Fibroblast of skin of right quadriceps (primary cell): ENCODE data around the gene CGGBP1.

Source experiments
- DNase-seq: peaks from one replicate; pipeline ENCODE4 v3.0.0-alpha.2; 2013

The CGGBP1 gene

GRCh38 chr3:88058581-88059379 lies at the start of gene CGGBP1, which contains the start of gene ZNF654:
CGGBP1 (minus strand) TSS chr3:88059005; CDS start chr3:88055976, 3,029 bp downstream.
ZNF654 (plus strand) TSS chr3:88059255; CDS start chr3:88059320, 65 bp downstream.
- peak; percentile 99 for DNase-seq

GRCh38 chr3:88105325-88105724 lies 46.5 kb upstream of the CGGBP1 start:
- peak; percentile 56 for DNase-seq

DNA sequence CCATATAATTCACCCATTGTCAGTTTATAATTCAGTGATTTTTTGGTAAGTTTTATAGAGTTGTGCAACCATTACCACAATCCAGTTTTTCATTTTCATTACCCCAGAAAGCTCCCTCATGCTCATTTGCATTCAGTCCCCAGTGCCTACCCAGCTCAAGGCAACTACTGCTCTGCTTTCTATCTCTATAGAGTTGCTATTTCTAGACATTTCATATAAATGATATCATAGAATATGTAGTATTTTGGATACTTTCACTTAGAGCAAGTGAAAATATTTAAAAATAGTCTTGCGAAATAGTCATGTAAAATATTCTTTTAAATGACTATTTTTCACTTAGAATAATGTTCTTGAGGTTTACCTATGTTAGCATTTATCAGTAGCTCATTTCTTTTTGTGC lies 42.3 kb upstream of the CGGBP1 start:
- peak; percentile 3 for DNase-seq

- no peak for DNase-seq
Measured at GRCh38 chr3:88093266-88093665, 34.5 kb upstream of the CGGBP1 start.

DNA sequence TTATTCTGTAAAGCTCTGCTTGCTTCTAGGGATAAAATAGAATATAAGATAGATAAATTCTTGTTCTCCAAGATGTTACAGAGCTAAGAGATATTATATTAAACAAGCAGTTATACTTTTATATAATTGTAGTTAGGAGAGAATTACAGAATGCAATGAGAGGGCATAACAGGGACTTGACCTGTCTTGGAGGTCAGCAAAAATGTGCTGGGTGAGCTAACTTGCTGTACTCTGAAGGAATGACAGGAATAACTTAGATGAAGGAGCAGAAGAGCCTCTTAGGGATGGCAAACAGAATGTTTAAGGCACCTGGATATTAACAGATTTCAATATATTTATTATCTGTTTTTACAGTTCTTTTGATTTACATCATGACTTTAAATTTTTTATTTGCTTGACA lies 33.5 kb upstream of the CGGBP1 start:
- no peak for DNase-seq

- DNase-seq = no peak
Measured at GRCh38 chr3:88090681-88091080, 31.9 kb upstream of the CGGBP1 start.

- no peak for DNase-seq
Measured at GRCh38 chr3:88084097-88084501, 25.3 kb upstream of the CGGBP1 start.

- no peak for DNase-seq
Measured at GRCh38 chr3:88082854-88083253, 24.0 kb upstream of the CGGBP1 start.

DNA sequence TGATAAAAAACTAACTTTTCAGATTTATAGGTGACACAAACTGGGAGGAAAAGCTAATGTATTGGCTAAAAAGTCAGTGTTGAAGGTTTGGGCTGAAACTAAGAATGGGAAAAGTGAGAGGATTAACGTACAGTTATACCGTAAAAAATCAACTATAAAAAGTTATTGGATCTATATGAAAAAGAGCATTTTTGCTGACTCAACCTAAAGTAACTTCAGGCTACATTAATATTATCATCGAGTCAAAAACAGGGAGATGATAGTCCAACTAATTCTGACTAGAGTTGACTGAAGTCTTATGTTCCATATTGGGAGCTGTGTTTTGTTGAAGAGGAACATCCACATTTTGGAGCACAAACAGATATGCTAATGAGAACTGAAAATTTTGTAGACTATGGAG lies 20.1 kb upstream of the CGGBP1 start:
- no peak for DNase-seq

DNA sequence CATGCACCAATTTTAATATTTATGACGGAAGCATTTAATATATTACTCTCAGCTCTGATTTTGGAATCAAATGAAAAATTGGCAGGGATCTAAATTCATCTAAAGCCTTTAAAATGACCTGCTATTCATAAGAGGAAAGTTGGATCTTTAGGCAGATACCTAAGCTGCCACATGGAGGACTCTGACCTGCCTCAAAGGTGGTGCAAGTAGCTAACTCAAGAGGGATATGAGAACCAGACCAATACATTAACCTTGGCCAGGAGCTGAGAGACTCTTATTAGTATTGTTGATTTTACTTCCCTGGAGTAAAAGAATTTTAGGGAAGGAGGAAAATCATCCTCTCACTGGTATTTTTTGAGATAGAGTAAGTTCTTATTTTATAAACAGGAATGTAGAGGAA lies 17.9 kb upstream of the CGGBP1 start:
- no peak for DNase-seq

- no peak for DNase-seq
Measured at GRCh38 chr3:88075497-88075896, 16.7 kb upstream of the CGGBP1 start.

- DNase-seq = no peak
Measured at GRCh38 chr3:88075072-88075471, 16.3 kb upstream of the CGGBP1 start.

- DNase-seq = no peak
Measured at GRCh38 chr3:88061746-88062145, 2.9 kb upstream of the CGGBP1 start.

GRCh38 chr3:88059380-88060170 lies 770 bp upstream of the CGGBP1 start:
- no peak for DNase-seq

GRCh38 chr3:88058306-88058580 lies 562 bp downstream of the CGGBP1 start:
- DNase-seq = no peak

DNA sequence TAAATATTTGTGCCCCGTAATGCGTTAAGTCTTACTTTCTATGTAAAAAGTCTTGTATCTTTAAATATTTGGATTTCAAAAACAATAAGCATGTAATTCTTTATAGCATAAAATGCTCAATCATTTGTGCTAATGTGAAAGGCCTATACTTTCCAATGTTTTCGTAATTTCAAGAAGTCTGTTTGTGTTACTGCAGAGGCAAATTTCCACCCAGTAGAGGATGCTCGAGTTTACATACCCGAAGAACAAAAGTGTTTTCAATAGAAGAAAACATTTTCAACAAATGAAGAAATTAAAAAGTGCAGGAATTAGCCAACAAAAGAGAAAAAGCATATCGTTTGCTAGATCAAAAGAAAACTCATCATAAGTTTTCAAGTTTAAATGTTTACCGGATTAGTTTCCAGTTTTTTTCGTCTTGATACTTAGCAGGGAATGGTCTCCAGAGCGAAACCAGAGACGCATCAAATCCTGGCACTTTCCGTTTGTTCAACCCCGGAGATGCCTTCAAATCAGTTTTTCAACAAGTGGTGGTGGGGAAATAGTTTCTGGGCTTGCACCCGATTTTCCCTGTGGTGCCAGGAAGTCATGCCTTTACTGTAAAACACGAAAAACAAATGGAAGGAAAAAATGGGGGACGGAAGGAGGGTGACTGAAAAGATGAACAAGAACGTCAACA lies 1.0 kb downstream of the CGGBP1 start:
- DNase-seq = peak; percentile 14

GRCh38 chr3:88046766-88047165 lies 12.0 kb downstream of the CGGBP1 start:
- no peak for DNase-seq

GRCh38 chr3:88044411-88044810 lies 14.4 kb downstream of the CGGBP1 start:
- DNase-seq = no peak

GRCh38 chr3:88041005-88041404 lies 17.8 kb downstream of the CGGBP1 start:
- DNase-seq = no peak

DNA sequence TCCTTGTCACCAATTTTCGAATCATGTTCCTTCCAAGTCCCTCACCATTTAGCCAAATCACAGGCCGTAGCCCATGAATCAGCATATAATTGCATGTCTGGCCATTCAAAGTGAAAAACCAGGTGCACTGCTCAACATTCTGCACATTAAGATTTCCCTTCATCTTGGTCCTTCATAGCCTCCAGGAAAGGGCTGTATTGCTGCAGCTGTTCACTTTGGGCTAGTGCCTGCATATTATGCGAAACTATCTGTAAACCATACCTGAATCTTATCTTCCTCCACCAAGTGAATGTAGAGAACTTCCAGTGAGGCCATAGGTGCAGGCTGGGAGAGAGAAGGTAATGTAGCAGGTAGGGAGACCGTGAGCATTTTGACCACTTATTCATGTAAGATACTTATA lies 18.3 kb downstream of the CGGBP1 start:
- DNase-seq = no peak

DNA sequence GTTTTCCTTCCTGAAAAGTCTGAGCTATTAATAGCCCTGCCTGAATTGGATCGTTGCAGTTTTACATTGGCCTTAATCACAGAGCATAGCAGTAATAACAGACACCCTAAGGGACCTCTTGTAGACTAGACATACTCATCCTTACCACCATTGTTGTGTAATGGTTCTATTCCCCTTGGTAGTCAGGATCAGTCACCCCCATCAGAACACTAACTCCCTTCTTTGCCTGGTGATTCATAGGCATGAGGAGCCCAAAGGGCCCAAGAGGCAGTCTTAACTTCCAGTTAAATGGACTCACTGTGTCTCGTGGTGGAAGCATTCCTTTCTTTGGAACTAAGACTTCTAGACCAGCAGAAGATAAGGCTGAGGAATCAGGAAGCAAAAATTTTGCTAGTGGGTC lies 20.2 kb downstream of the CGGBP1 start:
- peak; percentile 68 for DNase-seq

DNA sequence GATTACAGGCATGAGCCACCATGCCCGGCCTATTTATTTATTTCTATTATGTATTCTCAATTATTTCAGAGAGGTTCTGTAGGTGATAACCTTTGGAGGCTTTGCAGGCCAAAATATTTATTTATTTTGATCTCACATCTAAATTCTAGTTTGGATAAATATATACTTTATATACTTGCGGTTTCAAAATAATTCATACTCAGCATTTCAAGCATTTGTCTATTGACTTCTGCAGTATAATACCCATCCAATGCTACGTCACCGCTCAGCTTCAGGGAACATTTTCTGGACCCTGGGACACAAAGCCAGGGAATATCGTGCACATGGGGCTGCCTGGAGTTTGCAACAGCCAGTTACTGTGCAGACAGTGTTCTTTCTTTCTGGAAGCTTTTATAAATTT lies 22.6 kb downstream of the CGGBP1 start:
- no peak for DNase-seq

DNA sequence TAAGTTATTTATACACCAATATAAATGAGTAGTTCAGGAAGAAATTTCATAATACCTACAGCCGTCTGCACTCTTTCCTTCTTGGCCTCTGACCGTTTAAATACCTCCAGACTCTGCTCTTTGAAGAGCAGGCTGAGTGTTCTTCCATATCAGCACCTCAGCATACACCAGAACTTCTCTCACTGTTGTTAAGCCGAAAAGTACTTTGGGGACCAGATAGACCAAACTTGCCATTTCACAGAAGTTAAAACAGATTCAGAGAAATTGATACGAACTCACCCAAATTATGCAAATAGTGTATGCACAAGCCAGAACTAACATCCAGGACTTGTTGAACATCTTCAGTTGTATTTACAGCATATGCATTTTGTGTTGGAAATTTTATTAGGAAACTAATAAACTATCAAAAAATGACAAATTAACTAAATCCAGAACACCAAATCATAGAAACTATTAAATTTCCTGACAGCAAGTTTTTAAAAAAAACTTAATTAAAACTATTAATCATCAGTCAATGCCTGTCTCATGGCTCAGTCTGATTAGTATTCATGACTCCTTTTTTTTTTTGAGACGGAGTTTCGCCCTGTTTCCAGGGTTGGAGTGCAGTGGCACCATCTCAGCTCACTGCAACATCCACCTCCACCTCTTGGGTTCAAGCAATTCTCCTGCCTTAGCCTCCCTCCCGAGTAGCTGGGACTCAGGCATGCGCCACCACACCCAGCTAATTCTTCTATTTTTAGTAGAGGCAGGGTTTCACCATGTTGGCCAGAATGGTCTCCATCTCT lies 24.1 kb downstream of the CGGBP1 start:
- DNase-seq = no peak
